ENCODE measurements around the gene NDUFS7.

The NDUFS7 gene

GRCh38 chr19:1400281-1401137 lies 16.8 kb downstream of the NDUFS7 start:
- DNase-seq (ENCODE audit: low spot score) = no peak

GRCh38 chr19:1401138-1401888 lies 17.6 kb downstream of the NDUFS7 start, which contains the start of gene GAMT:
Gene GAMT, minus strand, starts transcription at chr19:1401542. Its CDS starts 66 bp downstream, at chr19:1401476.
- peak; percentile 59 for DNase-seq (ENCODE audit: low spot score)

- no peak for DNase-seq (ENCODE audit: low spot score)
These were observed 18.1 kb downstream of the NDUFS7 start for GRCh38 chr19:1401889-1402217.

- no peak for DNase-seq (ENCODE audit: low spot score)
These were observed 18.8 kb downstream of the NDUFS7 start for GRCh38 chr19:1402411-1403070.

GRCh38 chr19:1406774-1407527 lies 23.2 kb downstream of the NDUFS7 start:
- DNase-seq (ENCODE audit: low spot score) = peak; percentile 99

- DNase-seq (ENCODE audit: low spot score) = no peak
These were observed 24.0 kb downstream of the NDUFS7 start, which contains the start of gene DAZAP1 for GRCh38 chr19:1407528-1408299. Gene DAZAP1, plus strand, starts transcription at chr19:1407586. Its CDS starts 188 bp downstream, at chr19:1407774.

GRCh38 chr19:1408300-1409203 lies 24.8 kb downstream of the NDUFS7 start:
- peak; percentile 42 for DNase-seq (ENCODE audit: low spot score)

GRCh38 chr19:1409204-1410005 lies 25.7 kb downstream of the NDUFS7 start:
- no peak for DNase-seq (ENCODE audit: low spot score)

- DNase-seq (ENCODE audit: low spot score) = no peak
These were observed 26.6 kb downstream of the NDUFS7 start for GRCh38 chr19:1410136-1410786.

GRCh38 chr19:1410789-1411188 lies 27.1 kb downstream of the NDUFS7 start:
- DNase-seq (ENCODE audit: low spot score) = no peak

- DNase-seq (ENCODE audit: low spot score) = no peak
These were observed 27.8 kb downstream of the NDUFS7 start for GRCh38 chr19:1411255-1412191.

GRCh38 chr19:1412323-1412923 lies 28.7 kb downstream of the NDUFS7 start:
- no peak for DNase-seq (ENCODE audit: low spot score)

GRCh38 chr19:1412995-1413800 lies 29.5 kb downstream of the NDUFS7 start:
- no peak for DNase-seq (ENCODE audit: low spot score)

- no peak for DNase-seq (ENCODE audit: low spot score)
These were observed 32.5 kb downstream of the NDUFS7 start for GRCh38 chr19:1416014-1416841.

- no peak for DNase-seq (ENCODE audit: low spot score)
These were observed 33.4 kb downstream of the NDUFS7 start for GRCh38 chr19:1417145-1417544.
